Measurements from ENCODE around the gene MMP20. TPM values are rescaled to one million over a fixed set of nuclear protein-coding genes. Genes with fewer than 3 reads are reported as not detected.

The MMP20 gene
- total and polyA plus RNA-seq, 2 donors (not counting 3 experiments of a cell fraction or from before 2014, with no cell fraction given), result not detected

GRCh38 chr11:102546427-102546826, 78.7 kb downstream of the MMP20 start:
- FAIRE-seq (no peak), DNase-seq (ENCODE audit: low read depth, low spot score) (no peak)
- no peaks in the 10 kb centered on the region for H3K4me1 ChIP-seq (ENCODE audit: control insufficient read depth, extremely low read depth, insufficient read depth, low read length)
- BruUV-seq (replicated peaks), result no TSS peak
- intact Hi-C loops (cut with micrococcal nuclease), result no loop called here
- CTCF ChIA-PET, result interaction anchor here (1.0 to 1.8 kb wide), 4 partner anchors 14 to 252 kb away, joined by 3 to 5 read pairs (median 4); no protein-coding TSS in a partner anchor
- no peaks in the 10 kb centered on the region for H3K9me1 ChIP-seq (replicated peaks; ENCODE audit: control insufficient read depth, extremely low read depth, insufficient read depth, low read length)
- H3K27me3 ChIP-seq (ENCODE audit: control insufficient read depth in 2 of 2, insufficient read depth in 2 of 2, low read length in 2 of 2), result no peaks in the 10 kb centered on the region
- H3K36me3 ChIP-seq (ENCODE audit: control insufficient read depth in 2 of 2, extremely low read depth in 1 of 2, insufficient read depth in 2 of 2, low read length in 2 of 2), result no peaks in the 10 kb centered on the region
- H3K9me3 ChIP-seq (replicated peaks; ENCODE audit: control insufficient read depth, insufficient read depth, low read length), result no peaks in the 10 kb centered on the region
- H3K79me2 ChIP-seq (ENCODE audit: control insufficient read depth, insufficient read depth, low read length), result no peaks in the 10 kb centered on the region
- H3K27ac ChIP-seq (ENCODE audit: insufficient read depth, low read depth, low read length), result no peak overlapping the region
- no peak overlapping the region for H3K4me3 ChIP-seq (replicated peaks in 1 of 3; ENCODE audit: insufficient read depth in 1 of 3, low read depth in 1 of 3, low read length in 3 of 3)
- no peaks in the 10 kb centered on the region for H4K20me1 ChIP-seq (replicated peaks; ENCODE audit: control insufficient read depth, extremely low read depth, insufficient read depth, low read length)
- H3K9ac ChIP-seq (replicated peaks; ENCODE audit: extremely low read depth, insufficient read depth, low read length), result no peak overlapping the region
- POLR2A ChIA-PET, result no interaction called here
- dilution Hi-C loops (cut with MboI; ENCODE audit: extremely low pct_ligation_motif_present, low sequenced_read_pairs), result no loop called here
- no peak overlapping the region for H3K4me2 ChIP-seq (ENCODE audit: insufficient read depth, low read length)
- TF ChIP-seq JUN (IDR thresholded peaks at IDR 0.05; ENCODE audit: borderline replicate concordance, insufficient read depth, insufficient read length, low read depth) (no peak), MAX (IDR thresholded peaks at IDR 0.05; ENCODE audit: insufficient read depth, insufficient read length) (no peak), GATA2 (IDR thresholded peaks at IDR 0.05; ENCODE audit: insufficient read depth, insufficient read length, low read depth, low read length) (no peak), POLR2AphosphoS5 (IDR thresholded peaks at IDR 0.05; ENCODE audit: insufficient read depth, low read depth, low read length) (no peak), EZH2 (IDR thresholded peaks at IDR 0.05; ENCODE audit: borderline replicate concordance, low read depth, low read length, severe bottlenecking) (no peak), MYC (IDR thresholded peaks at IDR 0.05; ENCODE audit: low read depth, low read length) (no peak), FOS (IDR thresholded peaks at IDR 0.05; ENCODE audit: borderline replicate concordance, insufficient read depth, low read length) (no peak), POLR2A (IDR thresholded peaks at IDR 0.05; ENCODE audit: low read depth, low read length) (no peak)
- TF ChIP-seq, protein P1, sequence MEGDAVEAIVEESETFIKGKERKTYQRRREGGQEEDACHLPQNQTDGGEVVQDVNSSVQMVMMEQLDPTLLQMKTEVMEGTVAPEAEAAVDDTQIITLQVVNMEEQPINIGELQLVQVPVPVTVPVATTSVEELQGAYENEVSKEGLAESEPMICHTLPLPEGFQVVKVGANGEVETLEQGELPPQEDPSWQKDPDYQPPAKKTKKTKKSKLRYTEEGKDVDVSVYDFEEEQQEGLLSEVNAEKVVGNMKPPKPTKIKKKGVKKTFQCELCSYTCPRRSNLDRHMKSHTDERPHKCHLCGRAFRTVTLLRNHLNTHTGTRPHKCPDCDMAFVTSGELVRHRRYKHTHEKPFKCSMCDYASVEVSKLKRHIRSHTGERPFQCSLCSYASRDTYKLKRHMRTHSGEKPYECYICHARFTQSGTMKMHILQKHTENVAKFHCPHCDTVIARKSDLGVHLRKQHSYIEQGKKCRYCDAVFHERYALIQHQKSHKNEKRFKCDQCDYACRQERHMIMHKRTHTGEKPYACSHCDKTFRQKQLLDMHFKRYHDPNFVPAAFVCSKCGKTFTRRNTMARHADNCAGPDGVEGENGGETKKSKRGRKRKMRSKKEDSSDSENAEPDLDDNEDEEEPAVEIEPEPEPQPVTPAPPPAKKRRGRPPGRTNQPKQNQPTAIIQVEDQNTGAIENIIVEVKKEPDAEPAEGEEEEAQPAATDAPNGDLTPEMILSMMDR (IDR thresholded peaks at IDR 0.05; ENCODE audit: extremely low read depth in 1 of 2, insufficient read depth in 1 of 2, low read depth in 1 of 2, low read length in 2 of 2), result no peak
- H2AFZ ChIP-seq (ENCODE audit: low read depth, low read length), result no peak overlapping the region

All from endothelial cell of umbilical vein (primary cell).